GM21528 (cell line): Measurements from ENCODE around the gene KDM4B.

ENCODE experiments used
- ATAC-seq: cut with Tn5 transposase; IDR thresholded peaks from one replicate; pipeline ENCODE4 v1.9.1; 2021; ENCODE audit warnings: mild to moderate bottlenecking, moderate library complexity; ENCODE audit not compliant: unreplicated experiment, low FRiP score

KDM4B gene

GRCh38 chr19:5047251-5047935 is 78.5 kb downstream of the KDM4B start:
- no peak for ATAC-seq

- ATAC-seq: no peak
These were observed 79.3 kb downstream of the KDM4B start for GRCh38 chr19:5048091-5048726.

GRCh38 chr19:5048727-5049553 is 80.0 kb downstream of the KDM4B start:
- ATAC-seq: no peak

GRCh38 chr19:5049561-5049960 is 80.6 kb downstream of the KDM4B start:
- ATAC-seq: no peak

GRCh38 chr19:5050067-5050656 is 81.2 kb downstream of the KDM4B start:
- ATAC-seq: no peak

GRCh38 chr19:5050905-5051304 is 82.0 kb downstream of the KDM4B start:
- ATAC-seq: no peak

GRCh38 chr19:5051619-5052018 is 82.7 kb downstream of the KDM4B start:
- ATAC-seq: no peak

GRCh38 chr19:5052515-5052914 is 83.6 kb downstream of the KDM4B start:
- ATAC-seq: no peak

- no peak for ATAC-seq
These were observed 84.1 kb downstream of the KDM4B start for GRCh38 chr19:5052945-5053485.

- ATAC-seq: no peak
These were observed 84.7 kb downstream of the KDM4B start for GRCh38 chr19:5053661-5054060.

GRCh38 chr19:5054551-5055456 is 85.9 kb downstream of the KDM4B start:
- no peak for ATAC-seq

GRCh38 chr19:5055457-5055776 is 86.5 kb downstream of the KDM4B start:
- ATAC-seq: no peak

- no peak for ATAC-seq
These were observed 88.9 kb downstream of the KDM4B start for GRCh38 chr19:5057860-5058259.

- no peak for ATAC-seq
These were observed 89.8 kb downstream of the KDM4B start for GRCh38 chr19:5058521-5059212.

GRCh38 chr19:5059213-5059574 is 90.3 kb downstream of the KDM4B start:
- ATAC-seq: no peak

- no peak for ATAC-seq
These were observed 90.9 kb downstream of the KDM4B start for GRCh38 chr19:5059793-5060192.

GRCh38 chr19:5062195-5062594 is 93.3 kb downstream of the KDM4B start:
- no peak for ATAC-seq

GRCh38 chr19:5062799-5063198 is 93.9 kb downstream of the KDM4B start:
- ATAC-seq: no peak

GRCh38 chr19:5063873-5064645 is 95.1 kb downstream of the KDM4B start:
- no peak for ATAC-seq
